Esophagus muscularis mucosa (tissue), 3 donors: ENCODE data around the gene CIAPIN1.

Source experiments
- POLR2A ChIP-seq: fragments of 450-650 bp; IDR thresholded peaks from one replicate; pipeline ENCODE4 v1.6.1; 2017; ENCODE audit warnings: antibody characterized with exemption, moderate library complexity, mild to moderate bottlenecking, low read depth
- TF ChIP-seq, protein P1 (sequence below), 3 experiments: fragments of 200-600 bp in 2 of 3; fragments of 450-650 bp in 1 of 3; sonication (generic) in 2 of 3; IDR thresholded peaks; one replicate each; pipeline ENCODE4 v1.5.1; 2017 to 2019; ENCODE audit warnings: antibody characterized with exemption in 3 of 3, mild to moderate bottlenecking in 2 of 3, moderate library complexity in 1 of 3

DNA sequence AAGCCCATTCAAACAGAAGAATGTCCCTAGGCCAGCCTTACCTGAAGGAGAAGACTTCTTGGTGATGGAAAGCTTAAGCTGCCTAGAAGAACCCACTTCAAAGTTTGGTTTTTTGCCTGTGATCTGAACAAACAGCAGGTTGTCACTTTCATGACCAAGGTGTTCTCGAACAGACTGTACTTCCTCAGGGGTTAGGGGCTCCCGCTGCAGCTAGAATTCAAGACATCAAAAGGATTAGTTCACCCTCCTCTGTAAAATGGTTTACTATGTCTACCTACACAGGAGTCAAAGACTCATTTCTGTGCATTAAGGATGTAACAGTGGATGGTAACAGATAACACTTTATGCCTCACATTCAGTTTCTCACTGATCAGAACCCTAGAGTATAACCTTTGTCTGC is 13.2 kb downstream of the CIAPIN1 start:
- TF ChIP-seq, protein P1, sequence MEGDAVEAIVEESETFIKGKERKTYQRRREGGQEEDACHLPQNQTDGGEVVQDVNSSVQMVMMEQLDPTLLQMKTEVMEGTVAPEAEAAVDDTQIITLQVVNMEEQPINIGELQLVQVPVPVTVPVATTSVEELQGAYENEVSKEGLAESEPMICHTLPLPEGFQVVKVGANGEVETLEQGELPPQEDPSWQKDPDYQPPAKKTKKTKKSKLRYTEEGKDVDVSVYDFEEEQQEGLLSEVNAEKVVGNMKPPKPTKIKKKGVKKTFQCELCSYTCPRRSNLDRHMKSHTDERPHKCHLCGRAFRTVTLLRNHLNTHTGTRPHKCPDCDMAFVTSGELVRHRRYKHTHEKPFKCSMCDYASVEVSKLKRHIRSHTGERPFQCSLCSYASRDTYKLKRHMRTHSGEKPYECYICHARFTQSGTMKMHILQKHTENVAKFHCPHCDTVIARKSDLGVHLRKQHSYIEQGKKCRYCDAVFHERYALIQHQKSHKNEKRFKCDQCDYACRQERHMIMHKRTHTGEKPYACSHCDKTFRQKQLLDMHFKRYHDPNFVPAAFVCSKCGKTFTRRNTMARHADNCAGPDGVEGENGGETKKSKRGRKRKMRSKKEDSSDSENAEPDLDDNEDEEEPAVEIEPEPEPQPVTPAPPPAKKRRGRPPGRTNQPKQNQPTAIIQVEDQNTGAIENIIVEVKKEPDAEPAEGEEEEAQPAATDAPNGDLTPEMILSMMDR (IDR thresholded peaks at IDR 0.05) = no peak
- TF ChIP-seq POLR2A = no peak
